ENCODE data around the gene TM4SF4.

The TM4SF4 gene

DNA sequence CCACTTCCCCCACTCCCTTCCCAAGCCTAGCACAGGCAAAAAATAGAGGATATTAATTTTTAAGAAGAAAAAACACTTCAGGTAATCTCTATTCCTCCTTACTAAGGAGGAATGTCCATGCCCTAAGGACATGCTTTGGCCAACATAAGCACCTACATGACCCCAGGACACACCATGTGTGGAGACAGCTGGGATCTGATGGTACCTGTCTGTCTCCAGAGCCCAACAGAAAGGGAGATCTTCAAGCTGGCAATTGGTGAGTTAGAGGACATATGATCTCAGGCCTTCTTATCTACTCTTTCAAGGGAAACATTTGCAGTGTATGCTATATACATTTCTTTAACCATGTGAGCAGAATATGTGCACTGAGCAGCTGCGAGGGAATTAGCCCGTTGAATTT is 7.0 kb downstream of the TM4SF4 start:
- no peak for DNase-seq (ENCODE audit: low read depth in 2 of 2)

GRCh38 chr3:149486726-149487125 is 12.2 kb downstream of the TM4SF4 start:
- no peak for DNase-seq (ENCODE audit: low read depth in 2 of 2)

DNA sequence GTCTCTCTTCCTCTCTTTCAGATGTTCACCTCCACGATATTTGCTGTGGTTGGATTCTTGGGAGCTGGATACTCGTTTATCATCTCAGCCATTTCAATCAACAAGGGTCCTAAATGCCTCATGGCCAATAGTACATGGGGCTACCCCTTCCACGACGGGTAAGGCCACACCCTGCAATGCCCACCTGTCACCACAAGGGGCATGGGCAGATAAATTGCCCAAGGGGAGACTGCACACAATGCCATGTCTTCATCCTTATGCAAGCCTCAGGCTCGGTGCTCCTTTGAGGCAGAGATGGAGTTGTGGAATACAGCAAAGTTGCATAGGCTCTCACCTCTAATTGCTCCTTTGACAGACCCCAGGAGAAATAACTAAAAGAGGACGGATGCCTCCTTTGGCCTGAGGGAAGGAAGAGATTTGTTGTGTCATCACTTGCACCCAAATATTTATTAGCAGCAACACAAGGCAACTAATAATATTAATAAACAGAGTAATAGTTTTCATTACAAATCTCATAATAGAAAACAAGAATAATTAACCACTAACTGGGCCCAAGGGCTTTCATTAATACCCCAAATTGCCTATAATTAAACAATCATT is 13.2 kb downstream of the TM4SF4 start:
- peak in 1 of 2 donors; percentile 35 for DNase-seq (ENCODE audit: low read depth in 2 of 2)

DNA sequence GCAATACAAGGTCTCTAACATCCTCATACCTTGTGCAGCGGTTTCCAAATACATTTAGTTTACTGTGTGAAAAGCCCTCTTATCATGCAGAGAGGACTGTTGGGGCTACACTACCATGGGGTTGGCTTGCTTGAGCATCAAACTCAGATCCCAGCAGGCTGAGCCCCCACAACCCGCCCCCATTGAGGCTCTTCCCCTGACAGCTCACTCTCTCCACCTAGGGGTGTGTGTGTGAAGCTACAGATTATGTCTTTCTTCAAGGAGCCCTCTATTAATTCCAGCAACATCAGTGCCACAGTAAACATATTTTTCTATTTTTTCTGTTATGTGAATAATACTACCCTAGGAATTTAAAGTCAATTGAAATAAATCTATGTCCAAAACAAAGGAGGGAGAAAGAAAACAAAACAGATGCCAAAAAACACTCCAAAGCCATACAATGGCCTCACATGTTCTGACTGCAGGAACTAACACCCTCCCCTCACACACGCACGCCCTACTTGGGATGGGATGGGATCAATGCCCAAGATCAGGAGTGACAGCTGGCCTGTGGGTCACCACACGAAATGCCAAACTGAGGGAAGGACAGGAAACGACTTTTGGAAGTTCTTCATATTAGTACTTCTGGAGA is 14.7 kb downstream of the TM4SF4 start:
- no peak for DNase-seq (ENCODE audit: low read depth in 2 of 2)

- no peak for DNase-seq (ENCODE audit: low read depth in 2 of 2)
Observed at GRCh38 chr3:149490260-149490971, 15.9 kb downstream of the TM4SF4 start.

DNA sequence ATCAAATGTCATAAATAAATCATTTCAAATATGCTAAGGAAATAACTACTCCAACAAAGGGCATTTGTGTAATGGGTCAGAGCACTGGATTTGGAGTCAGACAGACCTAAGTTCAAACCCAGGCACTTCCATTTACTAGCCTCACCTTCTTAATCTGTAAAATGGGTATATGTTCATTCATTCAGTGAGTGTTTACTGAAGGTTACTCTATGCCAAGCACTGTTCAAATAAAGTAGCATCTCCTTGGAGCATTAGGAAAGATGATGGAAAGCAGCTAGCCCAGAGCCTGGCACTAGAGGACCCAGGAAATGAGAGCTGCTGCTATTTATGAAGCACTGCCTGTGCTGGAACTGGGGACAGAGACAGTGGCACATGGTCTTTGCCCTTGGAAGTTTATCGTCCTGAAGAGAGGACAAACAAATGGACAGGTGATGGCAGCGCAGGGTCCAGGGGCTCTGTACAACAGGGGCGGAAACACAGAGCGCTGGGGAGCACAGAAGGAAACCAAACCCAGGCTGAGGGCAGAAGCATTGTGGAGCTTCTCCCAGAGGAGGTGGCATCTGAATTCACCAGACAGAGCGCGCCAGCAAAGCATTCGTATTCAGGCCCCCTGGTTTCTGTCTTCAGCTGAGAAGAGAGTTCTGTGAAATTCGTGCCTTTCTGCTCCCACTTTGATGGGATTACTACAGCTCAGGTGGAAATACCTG is 19.0 kb downstream of the TM4SF4 start:
- no peak for DNase-seq (ENCODE audit: low read depth in 2 of 2)

- DNase-seq (ENCODE audit: low read depth in 2 of 2) = peak in 1 of 2 donors; percentile 25
Observed at GRCh38 chr3:149494022-149494758, 19.7 kb downstream of the TM4SF4 start.

GRCh38 chr3:149494759-149495580 is 20.5 kb downstream of the TM4SF4 start:
- no peak for DNase-seq (ENCODE audit: low read depth in 2 of 2)

GRCh38 chr3:149495581-149496125 is 21.2 kb downstream of the TM4SF4 start:
- no peak for DNase-seq (ENCODE audit: low read depth in 2 of 2)

- no peak for DNase-seq (ENCODE audit: low read depth in 2 of 2)
Observed at GRCh38 chr3:149496891-149497290, 22.4 kb downstream of the TM4SF4 start.

- no peak for DNase-seq (ENCODE audit: low read depth in 2 of 2)
Observed at GRCh38 chr3:149497966-149498670, 23.6 kb downstream of the TM4SF4 start.

GRCh38 chr3:149501524-149501923 is 27.0 kb downstream of the TM4SF4 start:
- DNase-seq (ENCODE audit: low read depth in 2 of 2) = no peak

DNA sequence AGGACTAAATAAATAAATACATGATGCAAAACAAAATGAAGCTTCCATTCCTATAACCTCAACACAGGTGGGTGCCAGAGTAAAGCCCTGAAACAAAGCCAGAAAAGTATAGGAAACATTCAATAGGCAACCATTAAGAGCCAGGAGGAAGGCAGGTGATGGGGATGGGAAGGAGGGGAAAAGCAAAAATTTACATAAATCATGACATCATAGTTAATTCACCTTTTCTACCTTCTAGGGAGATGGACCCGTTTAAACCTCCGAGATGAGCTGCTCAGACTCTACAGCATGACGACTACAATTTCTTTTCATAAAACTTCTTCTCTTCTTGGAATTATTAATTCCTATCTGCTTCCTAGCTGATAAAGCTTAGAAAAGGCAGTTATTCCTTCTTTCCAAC is 27.9 kb downstream of the TM4SF4 start:
- no peak for DNase-seq (ENCODE audit: low read depth in 2 of 2)

DNA sequence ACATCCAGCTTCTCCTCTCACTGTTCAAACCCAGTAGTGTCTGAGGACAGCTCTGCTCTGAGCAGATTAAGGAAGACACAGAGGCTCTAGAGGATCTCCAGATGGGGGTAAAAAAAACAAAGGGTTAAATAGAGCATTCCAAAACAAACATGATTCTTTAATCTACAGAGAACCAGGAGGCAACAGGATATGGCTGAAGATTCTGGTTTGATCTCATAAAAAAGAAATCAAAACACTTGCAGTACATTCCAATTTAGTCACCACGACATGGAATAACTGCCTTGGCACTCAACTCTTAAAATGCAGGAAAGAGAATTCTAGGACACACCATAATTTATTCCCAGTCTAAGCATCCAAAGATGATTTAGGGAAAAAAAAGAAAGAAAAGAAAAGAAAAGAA is 32.0 kb downstream of the TM4SF4 start:
- no peak for DNase-seq (ENCODE audit: low read depth in 2 of 2)

DNA sequence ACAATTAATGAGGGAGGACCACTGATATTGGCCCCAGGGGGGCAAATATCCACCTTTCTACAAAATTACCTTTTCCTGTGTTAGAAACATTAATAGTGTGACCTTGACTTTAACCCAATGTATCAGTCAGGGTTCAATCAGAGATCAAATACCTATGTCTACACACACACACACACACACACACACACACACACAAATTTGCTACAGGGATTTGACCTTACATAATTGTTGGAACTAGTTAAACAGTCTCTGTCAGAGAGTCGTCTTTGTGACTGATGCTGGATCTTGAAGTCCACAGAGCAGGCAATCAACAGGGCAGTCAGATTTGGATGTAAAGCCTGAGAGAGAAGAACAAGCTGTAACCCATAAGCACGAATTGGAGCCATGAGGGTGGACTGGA is 32.5 kb downstream of the TM4SF4 start:
- DNase-seq (ENCODE audit: low read depth in 2 of 2) = no peak

- peak in 1 of 2 donors; percentile 12 for DNase-seq (ENCODE audit: low read depth in 2 of 2)
Observed at GRCh38 chr3:149507491-149508324, 33.2 kb downstream of the TM4SF4 start.

- no peak for DNase-seq (ENCODE audit: low read depth in 2 of 2)
Observed at GRCh38 chr3:149509526-149509925, 35.0 kb downstream of the TM4SF4 start.

GRCh38 chr3:149510480-149510879 is 36.0 kb downstream of the TM4SF4 start:
- DNase-seq (ENCODE audit: low read depth in 2 of 2) = no peak

DNA sequence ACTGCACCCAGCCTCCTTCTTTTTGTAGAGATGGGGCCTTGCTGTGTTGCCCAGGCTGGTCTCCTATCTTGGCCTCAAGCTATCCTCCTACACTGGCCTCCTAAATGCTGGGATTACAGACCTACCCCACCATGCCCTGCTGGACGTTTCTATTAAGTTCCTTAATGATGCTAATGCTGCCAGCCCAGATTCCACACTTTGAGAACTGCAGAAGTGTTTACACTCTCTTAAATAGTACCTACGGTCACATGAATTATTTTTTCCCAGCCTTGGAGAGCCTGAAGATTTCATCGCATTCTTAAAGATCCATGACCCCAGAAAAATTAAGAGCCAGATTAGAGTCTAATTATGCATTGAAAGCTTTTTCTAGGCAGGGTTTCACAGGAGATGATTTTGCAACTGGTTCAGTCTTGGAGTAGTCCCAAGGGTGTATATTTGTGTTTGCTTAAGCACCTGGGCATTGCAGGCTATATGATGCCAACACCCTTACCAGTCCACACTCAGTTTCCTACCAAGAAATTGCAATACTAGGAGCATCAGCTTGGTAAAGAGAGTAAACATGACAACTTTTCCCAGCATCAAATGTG is 36.6 kb downstream of the TM4SF4 start:
- no peak for DNase-seq (ENCODE audit: low read depth in 2 of 2)
